GM19035 (cell line): ENCODE measurements around the gene KPTN.

ENCODE experiments used
- ATAC-seq: cut with Tn5 transposase; IDR thresholded peaks from one replicate; pipeline ENCODE4 v1.9.1; 2021; ENCODE audit not compliant: unreplicated experiment

KPTN gene

GRCh38 chr19:47509170-47509847 lies 25.3 kb upstream of the KPTN start:
- ATAC-seq, result no peak

GRCh38 chr19:47508721-47509120 lies 24.7 kb upstream of the KPTN start:
- no peak for ATAC-seq

- no peak for ATAC-seq
Observed at GRCh38 chr19:47507924-47508553, 24.0 kb upstream of the KPTN start.

GRCh38 chr19:47507012-47507411 lies 23.0 kb upstream of the KPTN start:
- ATAC-seq, result no peak

GRCh38 chr19:47506459-47506858 lies 22.4 kb upstream of the KPTN start:
- ATAC-seq, result no peak

- no peak for ATAC-seq
Observed at GRCh38 chr19:47505506-47505905, 21.5 kb upstream of the KPTN start.

GRCh38 chr19:47503826-47504150 lies 19.8 kb upstream of the KPTN start:
- no peak for ATAC-seq

- no peak for ATAC-seq
Observed at GRCh38 chr19:47503130-47503825, 19.3 kb upstream of the KPTN start.

GRCh38 chr19:47499863-47500830 lies 16.1 kb upstream of the KPTN start:
- no peak for ATAC-seq

GRCh38 chr19:47499371-47499770 lies 15.4 kb upstream of the KPTN start:
- no peak for ATAC-seq

- no peak for ATAC-seq
Observed at GRCh38 chr19:47498561-47498960, 14.5 kb upstream of the KPTN start.

- ATAC-seq, result no peak
Observed at GRCh38 chr19:47497821-47498520, 14.0 kb upstream of the KPTN start.

GRCh38 chr19:47497050-47497766 lies 13.2 kb upstream of the KPTN start:
- no peak for ATAC-seq

- ATAC-seq, result no peak
Observed at GRCh38 chr19:47495478-47496372, 11.7 kb upstream of the KPTN start.

GRCh38 chr19:47494729-47495128 lies 10.7 kb upstream of the KPTN start:
- no peak for ATAC-seq

- ATAC-seq, result no peak
Observed at GRCh38 chr19:47494211-47494547, 10.2 kb upstream of the KPTN start.

GRCh38 chr19:47493378-47494210 lies 9.6 kb upstream of the KPTN start:
- ATAC-seq, result no peak
